HG03520 (cell line): ENCODE measurements around the gene QKI.
A peak's percentile ranks its signal among the peaks of the same experiment; 100 is the strongest.

Experiments used
- ATAC-seq: cut with Tn5 transposase; IDR thresholded peaks from one replicate; pipeline ENCODE4 v1.9.1; 2021; ENCODE audit warnings: mild to moderate bottlenecking, moderate library complexity; ENCODE audit not compliant: unreplicated experiment

Gene QKI

GRCh38 chr6:163390770-163391169 lies 23.7 kb upstream of the QKI start:
- no peak for ATAC-seq

GRCh38 chr6:163391985-163392384 lies 22.5 kb upstream of the QKI start:
- ATAC-seq = no peak

GRCh38 chr6:163392533-163392932 lies 22.0 kb upstream of the QKI start:
- no peak for ATAC-seq

GRCh38 chr6:163393923-163394322 lies 20.6 kb upstream of the QKI start:
- no peak for ATAC-seq

- no peak for ATAC-seq
Observed at GRCh38 chr6:163394659-163395058, 19.9 kb upstream of the QKI start.

DNA sequence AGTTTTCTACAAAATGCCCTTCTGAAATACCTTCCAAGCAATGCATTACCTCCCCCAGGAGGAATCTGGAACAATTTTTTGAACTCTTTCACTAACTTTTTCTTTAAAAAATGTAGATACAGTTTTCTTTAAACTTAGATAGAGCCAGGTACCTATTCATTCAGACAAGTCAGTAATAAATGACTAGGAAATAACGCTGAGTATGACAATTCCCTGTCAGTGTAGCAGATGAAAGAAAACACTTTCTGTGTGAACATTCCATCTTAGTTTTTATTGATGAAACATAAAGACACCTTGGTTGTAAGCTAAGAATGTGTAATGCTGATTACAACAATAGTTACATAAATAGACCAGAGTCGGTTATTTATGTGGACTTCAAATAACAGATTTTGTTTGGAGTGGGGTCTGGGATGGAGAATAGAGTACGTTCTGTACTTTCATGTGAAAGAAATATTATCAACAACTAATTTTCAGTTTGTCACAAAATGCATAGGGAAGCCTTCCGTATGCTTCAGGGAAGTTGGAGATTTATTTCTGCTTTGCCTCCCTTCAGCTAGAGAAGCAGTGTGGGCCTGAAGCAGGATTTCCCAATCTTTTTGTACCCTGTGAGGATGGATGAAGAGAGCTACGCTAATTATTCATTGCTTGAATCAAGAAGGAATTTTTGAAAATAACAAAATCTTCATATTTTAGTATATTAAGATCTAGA lies 19.2 kb upstream of the QKI start:
- ATAC-seq = no peak

DNA sequence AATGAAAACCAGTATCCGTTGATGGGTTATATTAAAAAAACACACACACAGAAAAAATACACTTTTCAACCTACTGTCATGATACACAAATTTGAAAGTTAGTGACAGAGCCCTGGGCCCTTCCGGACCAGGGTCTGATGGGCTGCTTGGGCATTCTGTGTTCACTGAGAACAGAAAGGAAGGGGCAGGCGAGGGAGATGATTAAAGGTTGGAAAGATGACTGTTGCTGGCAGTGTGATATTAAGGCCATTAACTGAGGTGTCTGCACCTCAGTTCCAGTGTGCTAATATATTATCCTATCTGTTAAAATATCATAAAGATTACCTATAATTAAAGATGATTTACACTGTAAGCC lies 18.7 kb upstream of the QKI start:
- no peak for ATAC-seq

- ATAC-seq = no peak
Observed at GRCh38 chr6:163397326-163397725, 17.2 kb upstream of the QKI start.

DNA sequence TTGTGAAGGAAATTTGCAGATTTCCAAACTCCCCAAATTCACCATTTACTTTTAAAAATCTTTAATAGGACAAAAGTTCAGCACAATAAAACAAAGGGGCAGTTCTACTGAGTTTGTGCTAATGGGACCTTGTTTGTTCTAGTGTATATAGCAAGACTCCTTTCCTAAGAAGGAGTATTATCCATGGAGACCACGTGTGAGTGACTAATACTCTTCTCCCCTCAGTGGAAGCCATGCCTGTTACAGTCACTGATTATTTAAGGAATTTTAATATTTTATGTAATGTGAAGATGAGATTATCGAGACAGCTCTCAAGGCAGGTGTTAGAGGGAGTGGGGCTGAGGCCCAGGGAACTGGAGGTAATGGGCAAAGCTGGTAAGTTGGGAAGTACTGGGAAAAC lies 16.4 kb upstream of the QKI start:
- no peak for ATAC-seq

DNA sequence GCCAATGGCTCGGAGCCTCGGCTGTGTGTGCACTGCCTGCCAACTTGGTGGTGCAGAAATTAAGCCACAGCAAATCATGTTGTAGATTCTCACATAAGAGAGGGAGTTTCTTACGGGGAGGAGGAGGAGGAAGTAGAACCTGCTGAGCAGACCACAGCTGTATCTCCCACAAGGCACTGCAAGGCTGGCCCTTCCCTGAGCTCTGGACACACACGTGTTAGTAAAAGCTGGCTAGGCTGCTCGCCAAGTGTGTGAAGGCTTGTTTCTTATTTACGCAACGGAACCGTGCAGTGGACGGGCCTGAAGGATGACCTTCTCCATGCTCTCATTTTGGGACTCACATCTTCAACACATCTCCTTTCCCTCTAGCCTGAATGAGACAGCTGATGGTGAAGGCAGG lies 15.7 kb upstream of the QKI start:
- ATAC-seq = peak; percentile 46

DNA sequence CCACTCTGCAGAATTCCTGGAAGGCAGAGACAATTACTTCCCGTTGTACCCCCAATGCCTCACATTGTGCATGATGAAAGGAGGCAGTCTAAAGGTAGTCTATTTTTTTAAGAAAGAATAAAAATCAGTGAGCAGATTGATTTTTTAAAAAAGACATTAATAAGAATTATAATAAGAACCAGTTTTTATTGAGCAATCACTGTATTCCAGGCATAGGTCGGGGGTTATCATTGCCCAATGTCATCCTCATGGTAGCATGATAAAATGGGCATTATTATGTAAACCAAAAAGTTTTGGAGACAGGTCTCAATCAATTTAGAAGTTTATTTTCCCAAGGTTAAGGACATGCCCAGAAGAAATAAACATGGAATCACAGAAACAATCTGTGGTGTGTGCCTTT lies 14.0 kb upstream of the QKI start:
- ATAC-seq = no peak

DNA sequence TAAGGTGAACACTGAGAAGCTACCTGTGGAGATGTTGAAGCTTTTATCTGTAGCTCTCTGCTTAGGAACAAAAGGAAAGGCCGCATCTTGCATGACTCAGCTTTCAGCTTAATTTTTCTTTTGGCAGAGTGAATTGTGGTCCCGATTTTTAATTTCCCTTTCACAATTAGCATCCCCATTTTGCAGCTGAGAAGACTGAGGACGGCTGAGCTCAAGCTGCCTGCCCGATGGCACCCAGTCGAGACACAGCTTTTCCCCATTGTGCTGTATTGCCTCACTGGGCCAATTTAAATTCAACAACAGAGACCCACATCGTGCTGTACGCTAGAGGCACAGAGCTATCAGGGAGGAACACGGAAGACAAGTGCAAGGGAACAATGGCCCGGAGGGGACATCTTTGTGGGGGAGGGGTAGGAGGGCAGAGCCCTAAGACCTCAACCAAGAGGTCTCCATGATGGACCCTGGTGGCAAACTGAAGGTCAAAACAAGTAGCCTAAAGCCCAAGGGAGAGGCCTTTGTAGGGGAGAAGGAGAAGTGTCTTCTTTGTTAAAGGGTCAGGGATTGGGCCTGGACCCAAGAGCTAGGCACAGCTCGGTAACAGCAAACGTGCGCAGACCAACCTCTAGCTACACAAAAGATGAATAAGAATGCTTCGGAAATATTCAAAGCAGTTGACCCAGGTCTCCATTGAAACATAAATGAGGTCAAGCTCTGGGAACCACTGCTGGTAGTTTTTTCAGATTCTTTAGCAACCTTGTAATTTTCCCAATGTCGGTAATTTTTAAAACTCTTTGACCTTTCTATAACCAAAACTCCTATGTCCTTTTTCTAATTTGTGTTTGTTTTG lies 13.3 kb upstream of the QKI start:
- no peak for ATAC-seq

DNA sequence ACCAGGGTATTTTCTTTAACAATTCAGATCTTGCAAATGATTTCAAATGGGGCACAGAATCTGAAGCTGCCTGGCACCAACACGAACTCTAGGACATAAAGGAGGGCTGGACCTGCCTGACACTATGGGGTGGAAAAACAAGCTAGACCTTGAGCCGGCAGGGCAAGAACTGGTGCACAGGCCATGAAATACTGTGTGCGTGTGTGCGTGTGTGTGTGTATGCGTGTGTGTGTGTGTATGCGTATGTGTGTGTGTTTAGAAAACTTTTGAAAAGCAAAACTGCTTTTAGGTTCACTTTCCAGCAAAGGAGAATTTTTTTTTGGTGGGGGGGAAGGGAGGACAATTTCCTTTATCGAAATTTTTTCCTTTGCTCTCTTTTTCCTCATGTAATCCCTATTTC lies 11.9 kb upstream of the QKI start:
- ATAC-seq = no peak

- no peak for ATAC-seq
Observed at GRCh38 chr6:163404825-163405265, 9.7 kb upstream of the QKI start.

DNA sequence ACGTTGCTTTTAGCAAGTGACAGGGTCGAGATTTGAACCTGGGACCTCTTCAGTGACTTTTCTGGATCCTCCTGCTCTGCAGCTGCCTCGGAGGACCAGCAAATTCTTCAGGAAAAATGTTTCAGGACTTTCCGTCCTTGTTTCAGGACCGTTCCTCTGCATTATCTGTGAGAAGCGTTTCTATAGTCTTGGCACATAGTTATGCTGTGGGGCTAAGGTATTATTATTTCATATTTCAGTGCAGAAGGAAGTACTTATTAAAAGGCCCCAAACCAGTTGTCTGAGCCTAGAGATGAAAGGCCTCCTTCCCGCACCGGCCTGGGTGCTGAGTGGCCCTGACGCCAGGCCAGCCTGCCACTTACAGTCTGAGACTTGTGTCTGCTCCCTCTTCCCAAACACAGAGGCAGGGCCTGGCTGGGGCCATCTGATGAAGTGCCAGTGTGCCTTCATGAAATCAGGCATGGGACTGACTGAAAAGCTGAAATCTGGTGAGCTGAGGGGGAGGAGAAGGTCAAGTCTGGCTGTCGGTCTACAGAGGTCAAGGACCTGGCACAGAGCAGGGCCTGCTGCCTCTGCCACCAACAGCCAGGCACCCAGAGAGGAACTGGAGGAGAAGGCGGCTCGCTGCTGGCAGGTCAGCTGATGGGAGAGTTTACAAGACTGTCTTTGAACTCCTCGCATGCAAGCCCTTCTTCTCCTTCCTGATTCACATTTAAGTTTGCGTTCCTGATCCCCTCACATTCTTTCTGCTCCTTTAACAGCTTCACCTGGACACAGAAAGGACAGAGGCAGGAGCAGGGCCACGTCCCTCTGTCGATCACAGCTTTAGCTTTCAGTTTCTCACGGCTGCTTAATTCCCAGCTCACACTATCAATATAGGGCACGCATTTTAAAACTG lies 8.9 kb upstream of the QKI start:
- ATAC-seq = peak; percentile 69

DNA sequence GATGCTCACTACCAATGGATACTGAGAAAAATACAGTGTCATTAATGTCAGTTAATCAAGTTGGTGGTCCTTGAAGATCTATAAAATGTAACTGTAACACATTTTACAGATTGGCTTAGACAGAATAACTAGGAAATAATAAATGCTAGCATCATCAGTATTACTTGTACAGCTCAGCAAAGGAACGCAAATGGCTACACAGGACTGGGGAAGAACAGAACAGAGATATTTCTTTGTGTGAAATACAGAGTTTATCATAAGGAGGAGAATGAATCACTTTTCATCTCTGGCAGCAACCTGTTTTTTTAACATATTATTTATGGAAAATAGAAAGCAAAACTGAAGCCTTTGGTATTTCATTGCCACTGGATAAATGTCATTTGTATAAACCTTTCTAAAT lies 8.2 kb upstream of the QKI start:
- peak; percentile 14 for ATAC-seq

- ATAC-seq = no peak
Observed at GRCh38 chr6:163406830-163407229, 7.7 kb upstream of the QKI start.

DNA sequence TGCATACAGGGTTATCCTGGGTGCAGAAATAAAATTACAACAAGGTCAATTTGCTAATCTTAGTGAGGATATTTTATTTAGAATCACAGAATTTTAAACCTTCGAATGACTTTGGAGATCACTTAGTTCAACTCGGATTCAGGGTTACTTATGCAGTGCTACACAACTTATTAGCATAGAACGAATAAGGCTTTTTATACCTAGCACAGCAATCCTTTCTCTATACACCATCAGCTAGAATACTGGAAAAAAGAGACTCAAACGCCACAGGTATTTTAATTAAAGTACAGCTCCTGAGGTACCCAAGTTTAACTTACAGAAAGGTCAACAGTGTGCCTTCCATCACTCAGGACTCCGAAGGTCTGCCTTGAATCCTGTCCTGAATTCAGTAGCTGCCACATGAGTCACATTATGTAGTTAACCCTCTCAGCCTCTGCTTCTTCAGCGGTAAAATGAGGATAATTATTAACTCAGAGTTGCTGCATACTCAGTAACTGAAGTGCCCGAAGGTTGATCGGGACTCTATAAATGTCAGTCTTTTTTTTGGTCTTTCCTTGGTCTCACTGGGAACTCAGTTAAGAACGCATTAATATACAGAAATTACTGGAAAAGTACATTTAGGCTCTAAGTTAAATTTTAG lies 6.0 kb upstream of the QKI start:
- ATAC-seq = no peak

GRCh38 chr6:163409712-163410111 lies 4.8 kb upstream of the QKI start:
- ATAC-seq = no peak

GRCh38 chr6:163412341-163412740 lies 2.2 kb upstream of the QKI start:
- ATAC-seq = no peak

- no peak for ATAC-seq
Observed at GRCh38 chr6:163412801-163413344, 1.6 kb upstream of the QKI start.
